Measurements from ENCODE around the gene MTTP. TPM values are rescaled to one million over a fixed set of nuclear protein-coding genes. Genes with fewer than 3 reads are reported as not detected.

MTTP gene
- total RNA-seq, 2 experiments from 2014 or later: 0.25 to 0.57 TPM

DNA sequence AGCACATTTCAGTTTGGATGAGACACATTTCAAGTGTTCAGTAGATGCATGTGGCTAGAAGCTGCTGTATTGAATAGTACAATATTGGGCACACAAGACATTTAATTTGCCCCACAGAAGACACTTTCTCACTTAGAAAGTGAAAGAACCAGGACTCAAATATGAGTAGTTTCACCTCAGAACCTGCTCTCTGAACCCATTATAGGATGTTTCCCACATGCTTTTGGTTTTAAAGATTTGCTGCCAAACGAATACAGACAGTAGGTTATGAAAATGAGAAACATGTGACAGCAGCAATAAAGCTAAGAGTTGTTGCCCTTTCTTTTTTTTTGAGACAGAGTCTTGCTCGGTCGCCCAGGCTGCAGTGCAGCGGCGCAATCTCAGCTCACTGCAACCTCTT, 50.7 kb downstream of the MTTP start:
- Histone ChIP-seq H3K4me2 (ENCODE audit: low read length) (no peak overlapping the region), H3K9me3 (ENCODE audit: low read length) (no peaks in the 10 kb centered on the region), H3K4me3 (ENCODE audit: low read depth, low read length, poor library complexity, severe bottlenecking) (no peak overlapping the region), H4K20me1 (ENCODE audit: insufficient read depth, low read length) (no peaks in the 10 kb centered on the region), H3K79me2 (ENCODE audit: insufficient read depth, low read depth, low read length) (no peaks in the 10 kb centered on the region), H3K9me2 (ENCODE audit: insufficient read depth, low read length) (no peaks in the 10 kb centered on the region), H2AFZ (ENCODE audit: low read length) (no peak overlapping the region), H3K36me3 (ENCODE audit: insufficient read depth, low read length) (no peaks in the 10 kb centered on the region), H3K4me1 (ENCODE audit: insufficient read depth, low read length, poor library complexity, severe bottlenecking) (no peaks in the 10 kb centered on the region), H3K27ac (ENCODE audit: low read depth, low read length, poor library complexity, severe bottlenecking) (no peak overlapping the region)
- no peak for TF ChIP-seq EZH2phosphoT487 (IDR thresholded peaks at IDR 0.05; ENCODE audit: borderline replicate concordance, low read depth, low read length)
- TF ChIP-seq, protein P1, sequence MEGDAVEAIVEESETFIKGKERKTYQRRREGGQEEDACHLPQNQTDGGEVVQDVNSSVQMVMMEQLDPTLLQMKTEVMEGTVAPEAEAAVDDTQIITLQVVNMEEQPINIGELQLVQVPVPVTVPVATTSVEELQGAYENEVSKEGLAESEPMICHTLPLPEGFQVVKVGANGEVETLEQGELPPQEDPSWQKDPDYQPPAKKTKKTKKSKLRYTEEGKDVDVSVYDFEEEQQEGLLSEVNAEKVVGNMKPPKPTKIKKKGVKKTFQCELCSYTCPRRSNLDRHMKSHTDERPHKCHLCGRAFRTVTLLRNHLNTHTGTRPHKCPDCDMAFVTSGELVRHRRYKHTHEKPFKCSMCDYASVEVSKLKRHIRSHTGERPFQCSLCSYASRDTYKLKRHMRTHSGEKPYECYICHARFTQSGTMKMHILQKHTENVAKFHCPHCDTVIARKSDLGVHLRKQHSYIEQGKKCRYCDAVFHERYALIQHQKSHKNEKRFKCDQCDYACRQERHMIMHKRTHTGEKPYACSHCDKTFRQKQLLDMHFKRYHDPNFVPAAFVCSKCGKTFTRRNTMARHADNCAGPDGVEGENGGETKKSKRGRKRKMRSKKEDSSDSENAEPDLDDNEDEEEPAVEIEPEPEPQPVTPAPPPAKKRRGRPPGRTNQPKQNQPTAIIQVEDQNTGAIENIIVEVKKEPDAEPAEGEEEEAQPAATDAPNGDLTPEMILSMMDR (conservative IDR thresholded peaks at IDR 0.05; ENCODE audit: low read length): no peak
- no TSS peak for BruUV-seq (replicated peaks)
- intact Hi-C loops (cut with micrococcal nuclease; ENCODE audit: unreplicated experiment): no loop called here
- DNase-seq (ENCODE audit: low spot score): no peak
- ChIA-PET CTCF (ENCODE audit: unreplicated experiment) (no interaction called here), POLR2A (interaction anchor here (0.7 to 1.0 kb wide), 2 partner anchors 17 to 24 kb away, joined by 3 to 5 read pairs; no protein-coding TSS in a partner anchor)

GRCh38 chr4:99628040-99628439, 53.4 kb downstream of the MTTP start:
- CTCF ChIA-PET (ENCODE audit: unreplicated experiment): no interaction called here
- Histone ChIP-seq H3K9me3 (ENCODE audit: low read length) (no peaks in the 10 kb centered on the region), H3K4me2 (ENCODE audit: low read length) (no peak overlapping the region), H3K79me2 (ENCODE audit: insufficient read depth, low read depth, low read length) (no peaks in the 10 kb centered on the region), H3K36me3 (ENCODE audit: insufficient read depth, low read length) (no peaks in the 10 kb centered on the region), H3K4me1 (ENCODE audit: insufficient read depth, low read length, poor library complexity, severe bottlenecking) (peaks cover 8% of the 10 kb centered on the region), H2AFZ (ENCODE audit: low read length) (no peak overlapping the region), H3K9me2 (ENCODE audit: insufficient read depth, low read length) (no peaks in the 10 kb centered on the region), H3K4me3 (ENCODE audit: low read depth, low read length, poor library complexity, severe bottlenecking) (no peak overlapping the region), H4K20me1 (ENCODE audit: insufficient read depth, low read length) (no peaks in the 10 kb centered on the region), H3K27ac (ENCODE audit: low read depth, low read length, poor library complexity, severe bottlenecking) (no peak overlapping the region)
- POLR2A ChIA-PET: no interaction called here
- intact Hi-C loops (cut with micrococcal nuclease; ENCODE audit: unreplicated experiment): no loop called here
- TF ChIP-seq EZH2phosphoT487 (IDR thresholded peaks at IDR 0.05; ENCODE audit: borderline replicate concordance, low read depth, low read length): no peak
- TF ChIP-seq, protein P1 (conservative IDR thresholded peaks at IDR 0.05; ENCODE audit: low read length): no peak
- BruUV-seq (replicated peaks): no TSS peak
- DNase-seq (ENCODE audit: low spot score): no peak

DNA sequence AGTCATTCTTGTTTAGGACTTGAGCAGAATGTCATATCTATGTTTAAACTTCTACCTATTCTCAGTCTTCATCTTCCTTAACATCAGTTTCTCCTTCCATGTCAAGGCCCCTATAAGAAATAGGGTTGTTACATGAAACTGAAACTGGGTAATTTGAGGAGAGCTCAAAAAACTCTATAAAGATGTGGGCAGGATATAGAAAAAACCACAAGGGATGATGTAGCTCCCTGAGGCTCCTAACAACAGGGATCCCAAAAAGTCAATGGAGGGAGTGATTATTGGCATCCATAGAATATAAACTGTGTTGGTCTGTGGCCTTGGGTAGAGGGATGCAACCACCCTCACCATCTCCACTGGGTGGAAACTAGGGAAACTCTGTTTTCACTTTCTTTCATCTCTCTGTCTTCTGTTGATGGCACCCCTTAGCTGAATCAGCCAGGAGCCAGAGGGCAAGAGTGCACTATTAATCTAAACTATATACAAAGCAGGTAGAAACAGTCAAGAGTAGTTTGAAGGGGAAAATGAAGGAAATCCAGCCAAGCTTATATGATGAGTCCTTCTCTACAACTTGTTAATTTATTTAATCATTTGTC, 55.4 kb downstream of the MTTP start:
- H3K27ac ChIP-seq (ENCODE audit: low read depth, low read length, poor library complexity, severe bottlenecking): no peak overlapping the region
- no peak overlapping the region for H3K4me3 ChIP-seq (ENCODE audit: low read depth, low read length, poor library complexity, severe bottlenecking)
- no TSS peak for BruUV-seq (replicated peaks)
- H4K20me1 ChIP-seq (ENCODE audit: insufficient read depth, low read length): no peaks in the 10 kb centered on the region
- peaks cover 12% of the 10 kb centered on the region for H3K4me1 ChIP-seq (ENCODE audit: insufficient read depth, low read length, poor library complexity, severe bottlenecking)
- no peaks in the 10 kb centered on the region for H3K9me3 ChIP-seq (ENCODE audit: low read length)
- POLR2A ChIA-PET: no interaction called here
- no peak overlapping the region for H2AFZ ChIP-seq (ENCODE audit: low read length)
- no peaks in the 10 kb centered on the region for H3K9me2 ChIP-seq (ENCODE audit: insufficient read depth, low read length)
- no peak for DNase-seq (ENCODE audit: low spot score)
- no peaks in the 10 kb centered on the region for H3K79me2 ChIP-seq (ENCODE audit: insufficient read depth, low read depth, low read length)
- no peak overlapping the region for H3K4me2 ChIP-seq (ENCODE audit: low read length)
- CTCF ChIA-PET (ENCODE audit: unreplicated experiment): no interaction called here
- no peaks in the 10 kb centered on the region for H3K36me3 ChIP-seq (ENCODE audit: insufficient read depth, low read length)
- TF ChIP-seq, protein P1 (conservative IDR thresholded peaks at IDR 0.05; ENCODE audit: low read length): no peak
- TF ChIP-seq EZH2phosphoT487 (IDR thresholded peaks at IDR 0.05; ENCODE audit: borderline replicate concordance, low read depth, low read length): no peak
- intact Hi-C loops (cut with micrococcal nuclease; ENCODE audit: unreplicated experiment): loop anchor here (10.0 kb wide), 1 partner anchor 175 kb away; no protein-coding TSS in a partner anchor

All from OCI-LY7 (cell line).